Large intestine (tissue), 3 donors: ENCODE measurements around the gene HDGFL2. TPM values are rescaled to one million over a fixed set of nuclear protein-coding genes. Genes with fewer than 3 reads are reported as not detected.
"Not testable (repeated sequence)": the region's sequence is repeated elsewhere in the genome, so short reads cannot be mapped to it uniquely, and the experiment has no call there.

Experiments
- DNase-seq, 2 donors: peaks; one replicate each; pipeline versions ENCODE4 v3.0.0 to v3.0.0-alpha.2; 2013
- H3K27ac ChIP-seq: one replicate; pipeline ENCODE4 v1.5.1; 2013; ENCODE audit warnings: low read length
- H3K27me3 ChIP-seq: 2 replicates; pipeline ENCODE4 v1.6.1; 2013; ENCODE audit warnings: low read length; ENCODE audit not compliant: control insufficient read depth, insufficient read depth
- H3K36me3 ChIP-seq: 2 replicates; pipeline ENCODE4 v1.6.1; 2013; ENCODE audit warnings: low read length; ENCODE audit not compliant: control insufficient read depth, insufficient read depth
- H3K4me1 ChIP-seq: one replicate; pipeline ENCODE4 v1.6.1; 2013; ENCODE audit warnings: low read length; ENCODE audit not compliant: control insufficient read depth, insufficient read depth
- H3K4me3 ChIP-seq: one replicate; pipeline ENCODE4 v1.5.1; 2013; ENCODE audit warnings: low read length
- H3K9me3 ChIP-seq: one replicate; pipeline ENCODE4 v1.6.1; 2013; ENCODE audit warnings: mild to moderate bottlenecking, low read depth, low read length, moderate library complexity; ENCODE audit not compliant: control insufficient read depth
- WGBS: methylation state at CpG from one replicate; pipeline ENCODE4 v1.1.5; 2013; ENCODE audit warnings: low lambda C conversion rate; ENCODE audit not compliant: insufficient coverage; 5-methylcytosine and 5-hydroxymethylcytosine counted together
- polyA plus RNA-seq: library from polyadenylated mRNA; unstranded; fragments of 120-200 nt; gene quantifications from one replicate; pipeline ENCODE4 v1.2.1, GENCODE V29; 2013

HDGFL2 gene
- polyA plus RNA-seq, 1 donor: 45.6 TPM

GRCh38 chr19:4524808-4525562 is 52.9 kb downstream of the HDGFL2 start:
- DNase-seq: no peak

GRCh38 chr19:4525563-4526002 is 53.5 kb downstream of the HDGFL2 start:
- H3K27me3 ChIP-seq: no peaks in the 10 kb centered on the region
- 100% methylated on average over 1 of the region's 23 CpGs for WGBS

More at GRCh38 chr19:4524808-4525562, 52.9 kb downstream of the HDGFL2 start:
- WGBS: no CpG with 5 or more reads among the region's 23 CpGs
- no peaks in the 10 kb centered on the region for H3K4me1 ChIP-seq
- H3K27ac ChIP-seq: no peak overlapping the region
- H3K36me3 ChIP-seq: no peaks in the 10 kb centered on the region
- no peak overlapping the region for H3K4me3 ChIP-seq
- H3K9me3 ChIP-seq: no peaks in the 10 kb centered on the region
- no peaks in the 10 kb centered on the region for H3K27me3 ChIP-seq

GRCh38 chr19:4527377-4527776 is 55.3 kb downstream of the HDGFL2 start:
- H3K4me1 ChIP-seq, H3K9me3 ChIP-seq, H3K27me3 ChIP-seq, H3K36me3 ChIP-seq, H3K27ac ChIP-seq, DNase-seq, H3K4me3 ChIP-seq: not testable (repeated sequence)
- WGBS: 83% methylated on average over 2 of the region's 8 CpGs

More at GRCh38 chr19:4525563-4526002, 53.5 kb downstream of the HDGFL2 start:
- Histone ChIP-seq H3K4me1 (no peaks in the 10 kb centered on the region), H3K4me3 (no peak overlapping the region), H3K9me3 (no peaks in the 10 kb centered on the region), H3K27ac (no peak overlapping the region), H3K36me3 (no peaks in the 10 kb centered on the region)
- no peak for DNase-seq

GRCh38 chr19:4528843-4529242 is 56.7 kb downstream of the HDGFL2 start:
- Histone ChIP-seq H3K27ac (no peak overlapping the region), H3K27me3 (no peaks in the 10 kb centered on the region), H3K4me1 (no peaks in the 10 kb centered on the region), H3K4me3 (no peak overlapping the region), H3K36me3 (no peaks in the 10 kb centered on the region), H3K9me3 (no peaks in the 10 kb centered on the region)
- DNase-seq: no peak
- WGBS: no CpG with 5 or more reads among the region's 15 CpGs

GRCh38 chr19:4529924-4530522 is 57.9 kb downstream of the HDGFL2 start:
- no peak for DNase-seq
- no peak overlapping the region for H3K4me3 ChIP-seq
- H3K9me3 ChIP-seq: peaks cover 2% of the 10 kb centered on the region
- H3K27me3 ChIP-seq: peaks cover 8% of the 10 kb centered on the region
- H3K4me1 ChIP-seq: no peaks in the 10 kb centered on the region
- H3K36me3 ChIP-seq: no peaks in the 10 kb centered on the region
- 57% methylated on average over 1 of the region's 14 CpGs for WGBS
- no peak overlapping the region for H3K27ac ChIP-seq

- Histone ChIP-seq H3K27ac (no peak overlapping the region), H3K4me3 (no peak overlapping the region), H3K36me3 (no peaks in the 10 kb centered on the region), H3K4me1 (peaks cover 8% of the 10 kb centered on the region), H3K27me3 (peaks cover 13% of the 10 kb centered on the region), H3K9me3 (peaks cover 4% of the 10 kb centered on the region)
- DNase-seq: no peak
- 50% methylated on average over 1 of the region's 28 CpGs for WGBS
These were observed 59.6 kb downstream of the HDGFL2 start for GRCh38 chr19:4531562-4532165.

- WGBS: no CpG with 5 or more reads among the region's 9 CpGs
- Histone ChIP-seq H3K9me3 (peaks cover 4% of the 10 kb centered on the region), H3K36me3 (no peaks in the 10 kb centered on the region), H3K27me3 (peaks cover 13% of the 10 kb centered on the region), H3K27ac (no peak overlapping the region), H3K4me3 (no peak overlapping the region), H3K4me1 (peaks cover 8% of the 10 kb centered on the region)
- DNase-seq: no peak
These were observed 61.2 kb downstream of the HDGFL2 start for GRCh38 chr19:4533334-4533733.

- Histone ChIP-seq H3K4me1 (peaks cover 8% of the 10 kb centered on the region), H3K9me3 (peaks cover 4% of the 10 kb centered on the region), H3K36me3 (no peaks in the 10 kb centered on the region), H3K27ac (no peak overlapping the region), H3K27me3 (peaks cover 13% of the 10 kb centered on the region), H3K4me3 (no peak overlapping the region)
- no peak for DNase-seq
- 100% methylated on average over 1 of the region's 9 CpGs for WGBS
These were observed 61.8 kb downstream of the HDGFL2 start for GRCh38 chr19:4533835-4534424.

- Histone ChIP-seq H3K27me3 (peaks cover 13% of the 10 kb centered on the region), H3K27ac (no peak within 1 kb of the TSS), H3K4me3 (no peak within 1 kb of the TSS), H3K9me3 (peaks cover 4% of the 10 kb centered on the region), H3K4me1 (peaks cover 8% of the 10 kb centered on the region), H3K36me3 (no peaks in the 10 kb centered on the region)
- 60% methylated on average over 2 of the region's 49 CpGs for WGBS
- DNase-seq: peak; percentile 37 to 56
These were observed 63.0 kb downstream of the HDGFL2 start, which contains the start of gene PLIN5 for GRCh38 chr19:4534836-4535658. PLIN5 (minus strand) TSS chr19:4535224; CDS start chr19:4534074, 1,150 bp downstream.
